Stimulated activated CD8-positive, alpha-beta memory T cell treated with anti-CD3 and anti-CD28 coated beads, Interleukin-12 subunit alpha, Interleukin-12 subunit beta, amount 100 ng/mL, for 24 hours (primary cell): Measurements from ENCODE around the gene SYNE1.

ENCODE experiments used
- DNase-seq: peaks from one replicate; pipeline ENCODE4 v3.0.0-alpha.2; 2020; ENCODE audit errors: extremely low read depth

SYNE1 gene

GRCh38 chr6:152236370-152237097 lies 400.6 kb downstream of the SYNE1 start:
- no peak for DNase-seq

- DNase-seq = no peak
Observed at GRCh38 chr6:152233547-152234320, 403.4 kb downstream of the SYNE1 start.

DNA sequence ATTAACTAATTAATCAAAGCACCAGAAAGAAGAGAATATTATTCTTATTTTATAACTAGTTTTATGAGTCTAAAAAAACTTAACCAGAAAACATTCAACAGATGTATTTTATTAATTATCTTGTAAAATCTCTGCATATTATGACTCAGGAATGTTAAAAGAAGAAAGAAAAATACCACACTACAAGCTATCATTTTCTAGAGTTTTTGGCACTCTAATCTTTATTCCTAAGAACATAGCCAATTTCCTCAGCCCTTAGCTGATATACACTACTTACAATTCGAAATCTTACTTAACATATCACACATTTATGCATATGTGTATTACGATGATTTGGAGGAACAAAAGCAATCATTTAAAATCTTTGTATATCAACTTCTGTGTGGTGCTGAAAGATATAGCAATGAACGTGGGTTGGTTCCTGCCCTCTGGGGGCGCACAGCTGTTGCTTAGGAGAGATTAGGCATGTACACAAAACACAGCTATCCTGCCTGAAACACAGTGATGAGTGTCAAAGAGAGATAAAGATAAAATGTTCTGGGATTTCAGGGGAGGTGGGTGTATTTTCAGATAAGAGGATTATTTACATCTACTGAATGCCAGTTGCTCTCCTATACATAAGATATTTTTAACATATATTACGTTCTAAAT lies 404.5 kb downstream of the SYNE1 start:
- no peak for DNase-seq

GRCh38 chr6:152229330-152229729 lies 407.8 kb downstream of the SYNE1 start:
- DNase-seq = no peak

DNA sequence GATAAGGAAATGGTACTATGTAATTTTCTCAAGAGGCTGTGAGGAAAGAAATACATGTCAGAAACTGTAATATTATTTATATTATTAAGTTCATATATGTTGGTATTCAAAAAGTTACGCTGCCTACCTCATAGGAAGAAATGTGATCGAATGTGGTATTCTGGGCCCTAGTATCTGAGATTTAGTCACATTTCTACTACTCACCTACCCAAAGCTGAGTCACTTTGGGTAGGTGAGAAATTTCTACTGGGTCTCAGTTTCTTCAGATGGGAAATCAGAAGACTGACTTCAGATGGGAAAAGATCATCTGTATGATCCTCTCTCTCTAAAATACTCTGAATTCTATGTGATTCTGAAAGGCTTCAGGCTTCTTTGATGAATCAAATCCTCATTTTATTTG lies 411.0 kb downstream of the SYNE1 start:
- no peak for DNase-seq

- DNase-seq = no peak
Observed at GRCh38 chr6:152225241-152225934, 411.8 kb downstream of the SYNE1 start.

DNA sequence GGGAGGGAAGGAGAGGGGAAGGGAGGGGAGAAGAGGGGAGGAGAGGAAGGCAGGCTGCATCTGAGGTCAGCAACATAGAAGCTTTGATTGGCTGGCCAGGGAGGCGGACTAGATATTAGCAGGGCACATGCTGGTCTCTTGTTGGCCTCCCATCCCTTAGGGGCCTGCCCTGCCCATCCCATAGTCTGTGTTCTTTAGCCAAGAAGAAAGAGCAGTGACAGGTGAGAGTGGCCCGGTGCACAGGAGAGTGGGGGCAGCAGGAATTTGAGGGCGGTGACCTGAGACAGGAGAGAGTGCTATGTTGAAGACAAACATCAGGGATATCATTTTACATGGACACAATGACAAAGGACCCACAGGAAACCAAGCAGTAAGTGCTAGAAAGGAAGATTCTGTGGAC lies 413.5 kb downstream of the SYNE1 start:
- DNase-seq = no peak

GRCh38 chr6:152221806-152222628 lies 415.1 kb downstream of the SYNE1 start:
- no peak for DNase-seq

GRCh38 chr6:152220786-152221185 lies 416.4 kb downstream of the SYNE1 start:
- no peak for DNase-seq

DNA sequence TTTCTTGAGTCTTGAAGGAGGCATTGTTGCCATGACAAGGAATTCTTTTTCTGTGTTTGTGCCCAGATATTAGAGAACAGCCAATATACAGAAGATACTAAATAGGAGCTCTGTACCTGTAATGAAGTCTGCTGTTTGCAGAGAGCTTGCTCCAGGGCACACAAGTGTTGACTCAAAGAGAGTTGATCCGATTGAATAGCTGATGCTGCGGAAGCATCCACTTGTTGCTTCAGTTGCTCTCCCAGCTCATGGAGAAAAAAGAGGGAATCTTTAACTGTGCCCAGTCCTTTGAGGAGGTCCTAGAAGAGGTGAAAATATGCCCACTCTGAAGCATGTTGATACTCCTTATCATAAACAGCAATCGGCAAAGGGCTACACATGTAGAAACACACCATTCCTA lies 418.3 kb downstream of the SYNE1 start:
- DNase-seq = no peak

- no peak for DNase-seq
Observed at GRCh38 chr6:152212437-152212836, 424.7 kb downstream of the SYNE1 start.

DNA sequence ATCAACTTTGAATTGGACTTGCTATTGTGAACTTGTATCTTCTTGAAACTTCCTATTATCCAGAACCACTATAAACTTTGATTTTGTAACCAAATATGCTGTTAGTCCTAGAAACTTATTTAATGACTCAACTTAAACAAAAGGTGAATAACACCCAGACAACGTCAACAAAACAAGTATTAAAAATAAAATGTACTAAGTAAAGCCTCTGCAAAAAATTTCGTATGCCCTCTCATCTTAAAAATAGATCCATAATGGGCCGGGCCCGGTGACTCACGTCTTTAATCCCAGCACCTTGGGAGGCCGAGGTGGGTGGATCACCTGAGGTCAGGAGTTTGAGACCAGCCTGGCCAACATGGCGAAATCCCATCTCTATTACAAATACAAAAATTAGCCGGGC lies 428.0 kb downstream of the SYNE1 start:
- DNase-seq = no peak

- no peak for DNase-seq
Observed at GRCh38 chr6:152207915-152208714, 429.0 kb downstream of the SYNE1 start.

DNA sequence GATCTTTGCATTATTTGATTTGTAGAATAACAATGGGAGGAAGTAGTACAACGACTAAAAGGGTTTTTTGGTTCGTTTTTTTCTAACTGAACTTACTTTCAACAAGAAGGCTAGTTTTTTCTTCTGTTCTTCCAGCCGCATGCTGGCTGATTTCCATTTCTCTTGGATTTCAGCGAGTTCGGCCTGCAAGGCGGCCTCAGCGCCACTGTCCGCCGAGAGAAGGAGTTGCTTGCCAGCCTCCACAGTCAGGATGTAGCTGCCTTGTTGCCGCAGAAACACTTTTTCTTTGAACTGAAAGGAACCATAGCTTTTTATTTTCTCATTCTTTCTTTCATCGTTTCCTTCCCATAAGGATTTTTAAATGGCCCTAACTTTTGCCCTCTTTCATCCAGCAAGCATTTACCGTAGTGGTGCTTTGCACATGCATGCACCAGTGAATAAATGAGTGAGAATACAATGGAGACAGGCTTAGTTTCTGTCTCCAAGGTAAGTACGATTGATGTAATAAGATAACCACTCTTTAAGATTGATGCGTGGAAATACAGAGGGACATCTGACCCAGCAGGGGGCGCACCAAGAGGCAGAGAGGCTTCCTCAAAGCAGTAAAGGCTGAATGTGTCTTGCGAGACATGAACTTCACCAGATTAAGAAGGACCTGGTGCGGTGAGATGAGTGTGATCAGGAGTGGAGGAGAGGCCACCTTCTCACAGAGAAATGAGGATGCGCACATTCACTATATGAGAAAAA lies 430.9 kb downstream of the SYNE1 start:
- DNase-seq = no peak

DNA sequence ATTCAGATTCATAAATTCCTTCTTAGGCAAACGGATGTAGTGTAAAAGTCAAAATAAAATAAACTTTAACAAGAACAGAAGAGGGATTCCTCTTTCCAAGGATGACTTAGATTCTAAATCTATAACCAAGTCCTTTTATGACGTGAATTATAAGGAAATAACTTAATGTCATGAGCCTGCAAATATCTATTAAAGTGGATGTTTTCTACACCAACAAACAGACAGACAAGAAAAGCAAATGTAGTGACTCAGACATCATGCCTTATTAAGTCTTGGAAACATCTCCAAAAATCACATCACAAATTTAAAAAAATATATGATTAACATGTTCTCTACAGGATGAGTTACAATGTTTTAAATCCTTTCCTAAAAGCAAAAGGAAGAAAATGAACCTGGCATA lies 432.6 kb downstream of the SYNE1 start:
- no peak for DNase-seq

DNA sequence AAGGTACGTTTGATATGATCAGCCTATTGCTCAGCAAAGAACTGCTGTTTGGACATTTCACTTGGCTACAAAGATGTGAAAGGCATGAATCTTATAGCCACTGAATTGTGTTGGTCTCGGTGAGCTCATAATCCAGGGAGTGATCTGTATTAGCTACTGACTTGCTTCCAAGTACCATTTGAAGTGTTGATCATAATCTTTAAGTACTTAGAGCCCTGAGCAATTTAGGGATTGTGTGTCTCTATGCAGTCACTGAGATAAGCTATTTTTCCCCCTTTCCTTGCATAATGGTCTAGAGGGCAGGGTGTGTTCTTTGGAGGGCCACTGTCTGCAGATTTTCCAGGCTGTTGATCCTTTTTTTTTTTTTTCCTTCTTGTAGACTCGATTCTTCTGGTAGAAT lies 436.0 kb downstream of the SYNE1 start:
- DNase-seq = no peak

- no peak for DNase-seq
Observed at GRCh38 chr6:152195896-152196295, 441.3 kb downstream of the SYNE1 start.

GRCh38 chr6:152189736-152190135 lies 447.4 kb downstream of the SYNE1 start:
- no peak for DNase-seq

- DNase-seq = no peak
Observed at GRCh38 chr6:152188011-152188410, 449.2 kb downstream of the SYNE1 start.

- DNase-seq = no peak
Observed at GRCh38 chr6:152186840-152187239, 450.3 kb downstream of the SYNE1 start.
